WTC11 (cell line): ENCODE results near the gene TRIM9. TPM values are rescaled to one million over a fixed set of nuclear protein-coding genes. Genes with fewer than 3 reads are reported as not detected.

Source experiments
- ATAC-seq: fragments of 200-7000 bp; cut with Tn5 transposase; 2 replicates; pipeline ENCODE4 v1.10.0; 2021; ENCODE audit warnings: mild to moderate bottlenecking, moderate library complexity
- CTCF ChIA-PET: fragments of 300-600 bp; sonication (Branson Sonifier 250); formaldehyde crosslinking; loops from one replicate; lab custom pipeline; 2021; ENCODE audit warnings: antibody characterized with exemption; lab: Charles Lee
- POLR2A ChIA-PET: fragments of 350-600 bp; sonication (Branson Sonifier 250); formaldehyde crosslinking; loops from one replicate; lab custom pipeline; 2021; ENCODE audit warnings: antibody characterized with exemption; lab: Charles Lee
- DNase-seq: peaks from one replicate; pipeline ENCODE4 v3.0.0; 2021; ENCODE audit warnings: low spot score
- H3K27ac Mint-ChIP-seq: 2 replicates; pipeline ENCODE4 v1.8.0; 2021; ENCODE audit warnings: mixed read lengths
- H3K27me3 Mint-ChIP-seq: 2 replicates; pipeline ENCODE4 v1.8.0; 2021; ENCODE audit warnings: low read depth, mild to moderate bottlenecking, moderate library complexity, mixed read lengths
- H3K36me3 Mint-ChIP-seq: 2 replicates; pipeline ENCODE4 v1.8.0; 2021; ENCODE audit warnings: mixed read lengths
- H3K4me1 Mint-ChIP-seq: 2 replicates; pipeline ENCODE4 v1.8.0; 2022; ENCODE audit warnings: mixed read lengths
- H3K4me3 Mint-ChIP-seq: 2 replicates; pipeline ENCODE4 v1.8.0; 2021; ENCODE audit warnings: mild to moderate bottlenecking, moderate library complexity, mixed read lengths
- H3K9me3 Mint-ChIP-seq: 2 replicates; pipeline ENCODE4 v1.8.0; 2021; ENCODE audit warnings: mixed read lengths
- AR ChIP-seq: fragments of 250-450 bp; sonication (Bioruptor Pico); IDR thresholded peaks from 2 replicates; pipeline ENCODE4 v1.9.0; 2021; ENCODE audit warnings: mild to moderate bottlenecking
- ATF1 ChIP-seq: sonication (generic); formaldehyde crosslinking; IDR thresholded peaks from 2 replicates; pipeline ENCODE4 v1.8.1; 2023; ENCODE audit warnings: mild to moderate bottlenecking, moderate library complexity, missing genetic modification reagents
- E2F5 ChIP-seq: sonication (generic); formaldehyde crosslinking; IDR thresholded peaks from 2 replicates; pipeline ENCODE4 v1.8.1; 2022; ENCODE audit warnings: mild to moderate bottlenecking, moderate library complexity, missing genetic modification reagents
- EMX1 ChIP-seq: fragments of 250-450 bp; sonication (Bioruptor Pico); IDR thresholded peaks from 2 replicates; pipeline ENCODE4 v1.8.0; 2021; ENCODE audit warnings: mild to moderate bottlenecking
- ESRRA ChIP-seq: sonication (generic); formaldehyde crosslinking; IDR thresholded peaks from 2 replicates; pipeline ENCODE4 v1.8.1; 2022; ENCODE audit warnings: mild to moderate bottlenecking, missing genetic modification reagents, borderline replicate concordance
- FOXK1 ChIP-seq: sonication (generic); formaldehyde crosslinking; IDR thresholded peaks from 2 replicates; pipeline ENCODE4 v1.8.0; 2022; ENCODE audit warnings: mild to moderate bottlenecking, moderate library complexity, missing genetic modification reagents
- FOXP1 ChIP-seq: sonication (generic); formaldehyde crosslinking; IDR thresholded peaks from 2 replicates; pipeline ENCODE4 v1.8.0; 2022; ENCODE audit warnings: missing genetic modification reagents, mild to moderate bottlenecking, moderate library complexity, borderline replicate concordance
- HMGA2 ChIP-seq: fragments of 250-450 bp; sonication (Bioruptor Pico); IDR thresholded peaks from 2 replicates; pipeline ENCODE4 v1.4.0; 2021; ENCODE audit warnings: mild to moderate bottlenecking, moderate library complexity
- JAZF1 ChIP-seq: fragments of 250-450 bp; sonication (Bioruptor Pico); IDR thresholded peaks from 2 replicates; pipeline ENCODE4 v1.9.0; 2021; ENCODE audit warnings: moderate library complexity, mild to moderate bottlenecking, inconsistent platforms
- NFE2L1 ChIP-seq: sonication (generic); formaldehyde crosslinking; IDR thresholded peaks from 2 replicates; pipeline ENCODE4 v1.8.1; 2023; ENCODE audit warnings: missing genetic modification reagents
- NR2C2 ChIP-seq: sonication (generic); formaldehyde crosslinking; IDR thresholded peaks from 2 replicates; pipeline ENCODE4 v1.8.0; 2022; ENCODE audit warnings: mild to moderate bottlenecking, missing genetic modification reagents
- RELA ChIP-seq: sonication (generic); formaldehyde crosslinking; IDR thresholded peaks from 2 replicates; pipeline ENCODE4 v1.8.1; 2022; ENCODE audit warnings: missing genetic modification reagents, mild to moderate bottlenecking, borderline replicate concordance
- SMAD4 ChIP-seq: sonication (generic); formaldehyde crosslinking; IDR thresholded peaks from 2 replicates; pipeline ENCODE4 v1.8.0; 2022; ENCODE audit warnings: mild to moderate bottlenecking, missing genetic modification reagents
- SOX15 ChIP-seq: fragments of 250-450 bp; sonication (Bioruptor Pico); IDR thresholded peaks from 2 replicates; pipeline ENCODE4 v1.9.0; 2021; ENCODE audit warnings: mild to moderate bottlenecking
- USF1 ChIP-seq: sonication (generic); formaldehyde crosslinking; IDR thresholded peaks from 2 replicates; pipeline ENCODE4 v1.8.0; 2022; ENCODE audit warnings: mild to moderate bottlenecking, missing genetic modification reagents
- ZNF423 ChIP-seq: fragments of 250-450 bp; sonication (Bioruptor Pico); IDR thresholded peaks from 2 replicates; pipeline ENCODE4 v2.1.2; 2022; ENCODE audit warnings: mild to moderate bottlenecking, moderate library complexity
- ZNF425 ChIP-seq: fragments of 250-450 bp; sonication (Bioruptor Pico); conservative IDR thresholded peaks from 2 replicates; pipeline ENCODE4 v1.9.0; 2021; ENCODE audit warnings: mild to moderate bottlenecking
- total RNA-seq: library from RNA; stranded (reverse); gene quantifications from 3 replicates; pipeline ENCODE4 v1.2.3, GENCODE V29; 2021
- TF ChIP-seq, protein P1 (sequence below): fragments of 250-450 bp; sonication (Bioruptor Pico); IDR thresholded peaks from 2 replicates; pipeline ENCODE4 v1.8.0; 2021; ENCODE audit warnings: mild to moderate bottlenecking
- TF ChIP-seq, protein P2 (sequence below): sonication (generic); formaldehyde crosslinking; conservative IDR thresholded peaks from 2 replicates; pipeline ENCODE4 v1.8.1; 2022; ENCODE audit warnings: mild to moderate bottlenecking, missing genetic modification reagents
- TF ChIP-seq, protein P3 (sequence below): sonication (generic); formaldehyde crosslinking; IDR thresholded peaks from 2 replicates; pipeline ENCODE4 v1.8.1; 2023; ENCODE audit warnings: mild to moderate bottlenecking, missing genetic modification reagents

Gene TRIM9
- total RNA-seq, 1 experiment from 2014 or later = 4.0 TPM

DNA sequence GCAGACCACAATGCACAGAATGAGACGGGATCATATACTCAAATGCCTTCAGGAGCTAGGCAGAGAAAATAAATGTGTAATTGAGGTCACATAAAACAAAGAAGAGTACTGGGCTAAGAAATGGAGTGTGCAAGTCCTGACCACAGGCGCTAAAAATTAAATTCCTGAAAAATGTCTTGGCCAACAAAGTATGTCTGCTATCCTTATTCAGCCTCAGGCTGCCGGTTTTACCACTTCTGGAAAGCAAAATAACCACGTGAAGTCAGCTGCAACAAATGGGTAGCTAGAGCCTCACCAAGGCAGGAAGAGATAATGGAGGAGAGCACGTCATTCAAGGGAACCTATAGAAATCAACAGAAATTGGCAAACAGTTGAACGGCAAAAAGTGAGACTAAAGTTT lies 153.8 kb downstream of the TRIM9 start:
- Mint-ChIP-seq H3K27me3 (no peaks in the 10 kb centered on the region; the same call in 1 of the 2 replicates), H3K9me3 (no peaks in the 10 kb centered on the region), H3K4me1 (peaks cover 25% of the 10 kb centered on the region), H3K27ac (0 out of 2 replicates have a peak overlapping the region, but pooled peaks have one; percentile 3), H3K36me3 (peaks cover 27% of the 10 kb centered on the region), H3K4me3 (no peak overlapping the region)
- DNase-seq = no peak
- ATAC-seq = no peak
- ChIA-PET POLR2A (no interaction called here), CTCF (interaction anchor here (0.8 kb wide), 1 partner anchor 81 kb away, joined by 4 read pairs; no protein-coding TSS in a partner anchor)
- TF ChIP-seq ESRRA (CRISPR knock-in tag) (no peak), ATF1 (CRISPR knock-in tag) (no peak), RELA (CRISPR knock-in tag) (no peak), ZNF423 (CRISPR knock-in tag) (no peak), JAZF1 (CRISPR knock-in tag) (no peak), E2F5 (CRISPR knock-in tag) (no peak), FOXK1 (CRISPR knock-in tag) (no peak), SOX15 (CRISPR knock-in tag) (no peak), NR2C2 (CRISPR knock-in tag) (no peak), ZNF425 (CRISPR knock-in tag) (no peak), SMAD4 (no peak), HMGA2 (CRISPR knock-in tag) (no peak), EMX1 (CRISPR knock-in tag) (no peak), FOXP1 (CRISPR knock-in tag) (no peak), NFE2L1 (CRISPR knock-in tag) (no peak), AR (CRISPR knock-in tag) (no peak), USF1 (CRISPR knock-in tag) (no peak)
- TF ChIP-seq, protein P1, sequence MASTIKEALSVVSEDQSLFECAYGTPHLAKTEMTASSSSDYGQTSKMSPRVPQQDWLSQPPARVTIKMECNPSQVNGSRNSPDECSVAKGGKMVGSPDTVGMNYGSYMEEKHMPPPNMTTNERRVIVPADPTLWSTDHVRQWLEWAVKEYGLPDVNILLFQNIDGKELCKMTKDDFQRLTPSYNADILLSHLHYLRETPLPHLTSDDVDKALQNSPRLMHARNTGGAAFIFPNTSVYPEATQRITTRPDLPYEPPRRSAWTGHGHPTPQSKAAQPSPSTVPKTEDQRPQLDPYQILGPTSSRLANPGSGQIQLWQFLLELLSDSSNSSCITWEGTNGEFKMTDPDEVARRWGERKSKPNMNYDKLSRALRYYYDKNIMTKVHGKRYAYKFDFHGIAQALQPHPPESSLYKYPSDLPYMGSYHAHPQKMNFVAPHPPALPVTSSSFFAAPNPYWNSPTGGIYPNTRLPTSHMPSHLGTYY = no peak
- TF ChIP-seq, protein P2, sequence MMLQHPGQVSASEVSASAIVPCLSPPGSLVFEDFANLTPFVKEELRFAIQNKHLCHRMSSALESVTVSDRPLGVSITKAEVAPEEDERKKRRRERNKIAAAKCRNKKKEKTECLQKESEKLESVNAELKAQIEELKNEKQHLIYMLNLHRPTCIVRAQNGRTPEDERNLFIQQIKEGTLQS = no peak
- TF ChIP-seq, protein P3, sequence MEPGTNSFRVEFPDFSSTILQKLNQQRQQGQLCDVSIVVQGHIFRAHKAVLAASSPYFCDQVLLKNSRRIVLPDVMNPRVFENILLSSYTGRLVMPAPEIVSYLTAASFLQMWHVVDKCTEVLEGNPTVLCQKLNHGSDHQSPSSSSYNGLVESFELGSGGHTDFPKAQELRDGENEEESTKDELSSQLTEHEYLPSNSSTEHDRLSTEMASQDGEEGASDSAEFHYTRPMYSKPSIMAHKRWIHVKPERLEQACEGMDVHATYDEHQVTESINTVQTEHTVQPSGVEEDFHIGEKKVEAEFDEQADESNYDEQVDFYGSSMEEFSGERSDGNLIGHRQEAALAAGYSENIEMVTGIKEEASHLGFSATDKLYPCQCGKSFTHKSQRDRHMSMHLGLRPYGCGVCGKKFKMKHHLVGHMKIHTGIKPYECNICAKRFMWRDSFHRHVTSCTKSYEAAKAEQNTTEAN = no peak
